ENCODE data around the gene CEP120. TPM values are rescaled to one million over a fixed set of nuclear protein-coding genes. Genes with fewer than 3 reads are reported as not detected.

CEP120 gene
- total RNA-seq, 4 donors from 2014 or later = 5.0 to 21.4 (median 9.1) TPM

GRCh38 chr5:123359454-123360200 lies 63.6 kb downstream of the CEP120 start:
- 60 to 63% methylated on average over 5 of the region's 5 CpGs for WGBS, 2 donors
- H3K4me3 ChIP-seq (ENCODE audit: low read depth, poor library complexity, severe bottlenecking) = no peak overlapping the region
- TF ChIP-seq CTCF (IDR thresholded peaks at IDR 0.05) = no peak
- intact Hi-C loops (cut with DNase I; ENCODE audit: low total_unique reads) = no loop called here
- DNase-seq (ENCODE audit: low spot score in 2 of 2) = no peak

- no peak overlapping the region for H3K4me3 ChIP-seq (ENCODE audit: low read depth, poor library complexity, severe bottlenecking)
- intact Hi-C loops (cut with DNase I; ENCODE audit: low total_unique reads) = no loop called here
- DNase-seq (ENCODE audit: low spot score in 2 of 2) = no peak
- no peak for TF ChIP-seq CTCF (IDR thresholded peaks at IDR 0.05)
- no peak for TF ChIP-seq POLR2A (IDR thresholded peaks at IDR 0.05)
- WGBS, 2 donors = 95 to 96% methylated on average over 1 of the region's 1 CpG
Measured at GRCh38 chr5:123358751-123359150, 64.5 kb downstream of the CEP120 start.

GRCh38 chr5:123358304-123358703 lies 64.9 kb downstream of the CEP120 start:
- TF ChIP-seq CTCF (IDR thresholded peaks at IDR 0.05) = no peak
- TF ChIP-seq POLR2A (IDR thresholded peaks at IDR 0.05) = no peak
- 98 to 100% methylated on average over 1 of the region's 1 CpG for WGBS, 2 donors
- intact Hi-C loops (cut with DNase I; ENCODE audit: low total_unique reads) = no loop called here
- no peak overlapping the region for H3K4me3 ChIP-seq (ENCODE audit: low read depth, poor library complexity, severe bottlenecking)
- DNase-seq (ENCODE audit: low spot score in 2 of 2) = no peak

- intact Hi-C loops (cut with DNase I; ENCODE audit: low total_unique reads) = no loop called here
- TF ChIP-seq POLR2A (IDR thresholded peaks at IDR 0.05) (no peak), CTCF (IDR thresholded peaks at IDR 0.05) (no peak)
- DNase-seq (ENCODE audit: low spot score in 2 of 2) = no peak
- H3K4me3 ChIP-seq (ENCODE audit: low read depth, poor library complexity, severe bottlenecking) = no peak overlapping the region
- 90 to 93% methylated on average over 2 of the region's 2 CpGs for WGBS, 2 donors
Measured at GRCh38 chr5:123351820-123352219, 71.4 kb downstream of the CEP120 start.

- WGBS, 2 donors = 93 to 95% methylated on average over 1 of the region's 1 CpG
- no peak for DNase-seq (ENCODE audit: low spot score in 2 of 2)
- intact Hi-C loops (cut with DNase I; ENCODE audit: low total_unique reads) = no loop called here
- TF ChIP-seq POLR2A (IDR thresholded peaks at IDR 0.05) (no peak), CTCF (IDR thresholded peaks at IDR 0.05) (no peak)
- H3K4me3 ChIP-seq (ENCODE audit: low read depth, poor library complexity, severe bottlenecking) = no peak overlapping the region
Measured at GRCh38 chr5:123351240-123351639, 72.0 kb downstream of the CEP120 start.

- 94 to 98% methylated on average over 1 of the region's 1 CpG for WGBS, 2 donors
- TF ChIP-seq CTCF (IDR thresholded peaks at IDR 0.05) = no peak
- no peak for TF ChIP-seq POLR2A (IDR thresholded peaks at IDR 0.05)
- no peak for DNase-seq (ENCODE audit: low spot score in 2 of 2)
- H3K4me3 ChIP-seq (ENCODE audit: low read depth, poor library complexity, severe bottlenecking) = no peak overlapping the region
- intact Hi-C loops (cut with DNase I; ENCODE audit: low total_unique reads) = no loop called here
Measured at GRCh38 chr5:123350742-123351141, 72.5 kb downstream of the CEP120 start.

Data from lower leg skin (tissue), 4 donors.